Activated gamma-delta T cell treated with Interleukin-2 at 50 U/mL for 16 hours (primary cell): ENCODE measurements around the gene HACD3.
"Not testable (repeated sequence)": the region's sequence is repeated elsewhere in the genome, so short reads cannot be mapped to it uniquely, and the experiment has no call there.

Experiments
- DNase-seq: peaks from one replicate; pipeline ENCODE4 v3.0.0-alpha.2; 2020

The HACD3 gene

GRCh38 chr15:65550681-65551098, 20.4 kb downstream of the HACD3 start:
- no peak for DNase-seq

- no peak for DNase-seq
Observed at GRCh38 chr15:65551183-65551582, 20.9 kb downstream of the HACD3 start.

- not testable (repeated sequence) for DNase-seq
Observed at GRCh38 chr15:65552851-65553250, 22.6 kb downstream of the HACD3 start.

GRCh38 chr15:65553691-65554090, 23.4 kb downstream of the HACD3 start:
- DNase-seq: no peak

GRCh38 chr15:65556622-65557021, 26.4 kb downstream of the HACD3 start:
- DNase-seq: no peak

- DNase-seq: no peak
Observed at GRCh38 chr15:65558336-65558735, 28.1 kb downstream of the HACD3 start.

GRCh38 chr15:65558997-65559760, 28.9 kb downstream of the HACD3 start:
- no peak for DNase-seq

GRCh38 chr15:65559941-65560340, 29.7 kb downstream of the HACD3 start:
- DNase-seq: no peak

GRCh38 chr15:65561934-65562333, 31.7 kb downstream of the HACD3 start:
- no peak for DNase-seq

GRCh38 chr15:65569728-65570127, 39.5 kb downstream of the HACD3 start:
- DNase-seq: no peak

- no peak for DNase-seq
Observed at GRCh38 chr15:65571971-65572370, 41.7 kb downstream of the HACD3 start.

GRCh38 chr15:65576664-65577063, 46.4 kb downstream of the HACD3 start:
- DNase-seq: no peak

- no peak for DNase-seq
Observed at GRCh38 chr15:65577129-65577996, 47.1 kb downstream of the HACD3 start.

GRCh38 chr15:65578904-65579728, 48.9 kb downstream of the HACD3 start:
- DNase-seq: no peak

GRCh38 chr15:65579762-65580161, 49.5 kb downstream of the HACD3 start:
- no peak for DNase-seq

GRCh38 chr15:65580287-65580686, 50.0 kb downstream of the HACD3 start:
- no peak for DNase-seq

GRCh38 chr15:65583701-65584100, 53.4 kb downstream of the HACD3 start:
- DNase-seq: peak; percentile 44

- no peak for DNase-seq
Observed at GRCh38 chr15:65584241-65584640, 54.0 kb downstream of the HACD3 start.

GRCh38 chr15:65587094-65587493, 56.8 kb downstream of the HACD3 start:
- no peak for DNase-seq

- DNase-seq: peak; percentile 15
Observed at GRCh38 chr15:65595960-65596359, 65.7 kb downstream of the HACD3 start.

- no peak for DNase-seq
Observed at GRCh38 chr15:65598468-65598867, 68.2 kb downstream of the HACD3 start.

GRCh38 chr15:65599677-65600076, 69.4 kb downstream of the HACD3 start:
- no peak for DNase-seq

GRCh38 chr15:65603134-65603533, 72.9 kb downstream of the HACD3 start:
- DNase-seq: no peak
